Mammary epithelial cell (primary cell): ENCODE results near the gene ZNF821.
A peak's percentile ranks its signal among the peaks of the same experiment; 100 is the strongest.

Experiments used
- EZH2 ChIP-seq: IDR thresholded peaks from 2 replicates; pipeline ENCODE4 v1.6.1; 2012; ENCODE audit warnings: low read length, inconsistent platforms, borderline replicate concordance
- TF ChIP-seq, protein P1 (sequence below), 2 donors: IDR thresholded peaks in 1 of 2; conservative IDR thresholded peaks in 1 of 2; 2 replicates each; pipeline ENCODE4 v1.5.1; 2011 to 2012; ENCODE audit warnings: inconsistent platforms in 2 of 2, low read length in 2 of 2, mild to moderate bottlenecking in 2 of 2, control low read depth in 1 of 2, low read depth in 1 of 2; ENCODE audit not compliant: insufficient read depth in 1 of 2; ENCODE audit errors: extremely low read depth in 1 of 2

- no peak for TF ChIP-seq EZH2
- TF ChIP-seq, protein P1, sequence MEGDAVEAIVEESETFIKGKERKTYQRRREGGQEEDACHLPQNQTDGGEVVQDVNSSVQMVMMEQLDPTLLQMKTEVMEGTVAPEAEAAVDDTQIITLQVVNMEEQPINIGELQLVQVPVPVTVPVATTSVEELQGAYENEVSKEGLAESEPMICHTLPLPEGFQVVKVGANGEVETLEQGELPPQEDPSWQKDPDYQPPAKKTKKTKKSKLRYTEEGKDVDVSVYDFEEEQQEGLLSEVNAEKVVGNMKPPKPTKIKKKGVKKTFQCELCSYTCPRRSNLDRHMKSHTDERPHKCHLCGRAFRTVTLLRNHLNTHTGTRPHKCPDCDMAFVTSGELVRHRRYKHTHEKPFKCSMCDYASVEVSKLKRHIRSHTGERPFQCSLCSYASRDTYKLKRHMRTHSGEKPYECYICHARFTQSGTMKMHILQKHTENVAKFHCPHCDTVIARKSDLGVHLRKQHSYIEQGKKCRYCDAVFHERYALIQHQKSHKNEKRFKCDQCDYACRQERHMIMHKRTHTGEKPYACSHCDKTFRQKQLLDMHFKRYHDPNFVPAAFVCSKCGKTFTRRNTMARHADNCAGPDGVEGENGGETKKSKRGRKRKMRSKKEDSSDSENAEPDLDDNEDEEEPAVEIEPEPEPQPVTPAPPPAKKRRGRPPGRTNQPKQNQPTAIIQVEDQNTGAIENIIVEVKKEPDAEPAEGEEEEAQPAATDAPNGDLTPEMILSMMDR (conservative IDR thresholded peaks at IDR 0.05 in 1 of 2, IDR thresholded peaks at IDR 0.05 in 1 of 2; ENCODE audit: extremely low read depth in 1 of 2, insufficient read depth in 1 of 2, low read depth in 1 of 2, low read length in 2 of 2), result peak in 1 of 2 donors; percentile 42
Observed at GRCh38 chr16:71883849-71884638, at the start of gene ZNF821.
